Endothelial cell of umbilical vein (primary cell): ENCODE measurements around the gene PACSIN2. TPM values are rescaled to one million over a fixed set of nuclear protein-coding genes. Genes with fewer than 3 reads are reported as not detected.

Experiments
- BruUV-seq: library from RNA; stranded (reverse); fragments of 400-500 nt; replicated peaks from 2 replicates; lab custom pipeline; 2021; lab: Mats Ljungman, UMichigan
- CTCF ChIA-PET: fragments of 300-600, 350-600 bp; sonication (Branson Sonifier 250); formaldehyde crosslinking; loops from one replicate; lab custom pipeline; 2021; ENCODE audit warnings: antibody characterized with exemption, inconsistent platforms; lab: Charles Lee
- POLR2A ChIA-PET: fragments of 300-600, 350-600 bp; sonication (Branson Sonifier 250); formaldehyde crosslinking; loops from one replicate; lab custom pipeline; 2021; ENCODE audit warnings: antibody characterized with exemption, inconsistent platforms; lab: Charles Lee
- DNase-seq: peaks from one replicate; pipeline ENCODE4 v3.0.0-alpha.2; 2011; ENCODE audit warnings: low read depth, low spot score
- FAIRE-seq: peaks from 2 replicates; lab custom pipeline; 2011; peaks lifted over from hg19 to GRCh38; lab: Jason Lieb, UNC
- H2AFZ ChIP-seq: 2 replicates; pipeline ENCODE4 v1.6.0; 2012; ENCODE audit warnings: low read depth, low read length, control low read depth, inconsistent platforms
- H3K27ac ChIP-seq: 2 replicates; pipeline ENCODE4 v1.5.1; 2011; ENCODE audit warnings: low read depth, mild to moderate bottlenecking, control low read depth, low read length, moderate library complexity; ENCODE audit not compliant: insufficient read depth
- H3K27me3 ChIP-seq, 2 experiments: 2 replicates each; pipeline versions ENCODE4 v1.6.0 to v1.6.1; 2011; ENCODE audit warnings: low read length in 2 of 2, mixed read lengths in 1 of 2; ENCODE audit not compliant: control insufficient read depth in 2 of 2, insufficient read depth in 2 of 2
- H3K36me3 ChIP-seq, 2 experiments: 2 replicates in 1 of 2; 3 replicates in 1 of 2; pipeline ENCODE4 v1.5.1; 2011; ENCODE audit warnings: low read length in 2 of 2, mild to moderate bottlenecking in 1 of 2, moderate library complexity in 1 of 2; ENCODE audit not compliant: control insufficient read depth in 2 of 2, insufficient read depth in 2 of 2; ENCODE audit errors: extremely low read depth in 1 of 2
- H3K4me1 ChIP-seq: 3 replicates; pipeline ENCODE4 v1.5.1; 2011; ENCODE audit warnings: mild to moderate bottlenecking, low read length; ENCODE audit not compliant: control insufficient read depth, insufficient read depth; ENCODE audit errors: extremely low read depth
- H3K4me2 ChIP-seq: 2 replicates; pipeline ENCODE4 v1.6.1; 2011; ENCODE audit warnings: low read length, control low read depth, mixed read lengths; ENCODE audit not compliant: insufficient read depth
- H3K4me3 ChIP-seq, 3 experiments: fragments of 200-600 bp in 1 of 3; sonication (generic), shearing (Covaris generic) in 1 of 3; replicated peaks in 1 of 3; 2 replicates each; pipeline ENCODE4 v1.5.1; 2011 to 2016; ENCODE audit warnings: control low read depth in 3 of 3, low read length in 3 of 3, mild to moderate bottlenecking in 2 of 3, inconsistent platforms in 1 of 3, low read depth in 1 of 3, moderate library complexity in 1 of 3; ENCODE audit not compliant: insufficient read depth in 1 of 3
- H3K79me2 ChIP-seq: 2 replicates; pipeline ENCODE4 v1.6.0; 2012; ENCODE audit warnings: low read length, inconsistent platforms; ENCODE audit not compliant: control insufficient read depth, insufficient read depth
- H3K9ac ChIP-seq: replicated peaks from 2 replicates; pipeline ENCODE3; 2011; ENCODE audit warnings: low read length, control low read depth; ENCODE audit not compliant: insufficient read depth; ENCODE audit errors: extremely low read depth
- H3K9me1 ChIP-seq: replicated peaks from 3 replicates; pipeline ENCODE4 v1.6.0; 2011; ENCODE audit warnings: mild to moderate bottlenecking, low read length; ENCODE audit not compliant: control insufficient read depth, insufficient read depth; ENCODE audit errors: extremely low read depth
- H3K9me3 ChIP-seq: replicated peaks from 2 replicates; pipeline ENCODE4 v1.5.1; 2012; ENCODE audit warnings: low read length, inconsistent platforms; ENCODE audit not compliant: control insufficient read depth, insufficient read depth
- H4K20me1 ChIP-seq: replicated peaks from 2 replicates; pipeline ENCODE3; 2011; ENCODE audit warnings: mild to moderate bottlenecking, low read length; ENCODE audit not compliant: control insufficient read depth, insufficient read depth; ENCODE audit errors: extremely low read depth
- EZH2 ChIP-seq: IDR thresholded peaks from 2 replicates; pipeline ENCODE4 v1.6.1; 2012; ENCODE audit warnings: borderline replicate concordance, low read depth, mild to moderate bottlenecking, moderate library complexity, low read length, inconsistent platforms; ENCODE audit not compliant: severe bottlenecking
- FOS ChIP-seq: IDR thresholded peaks from 2 replicates; pipeline ENCODE4 v1.6.1; 2011; ENCODE audit warnings: mild to moderate bottlenecking, low read length, moderate library complexity, borderline replicate concordance; ENCODE audit not compliant: insufficient read depth
- GATA2 ChIP-seq: IDR thresholded peaks from 2 replicates; pipeline ENCODE4 v1.7.0; 2011; ENCODE audit warnings: low read depth, mild to moderate bottlenecking, moderate library complexity, mixed read lengths, low read length; ENCODE audit not compliant: insufficient read length, insufficient read depth
- JUN ChIP-seq: IDR thresholded peaks from 2 replicates; pipeline ENCODE4 v1.6.1; 2011; ENCODE audit warnings: borderline replicate concordance, low read depth; ENCODE audit not compliant: insufficient read length, insufficient read depth
- MYC ChIP-seq: IDR thresholded peaks from one replicate; pipeline ENCODE4 v1.6.1; 2011; ENCODE audit warnings: mild to moderate bottlenecking, low read depth, low read length
- POLR2A ChIP-seq: IDR thresholded peaks from 2 replicates; pipeline ENCODE4 v1.6.1; 2012; ENCODE audit warnings: low read depth, mild to moderate bottlenecking, control low read depth, low read length
- POLR2AphosphoS5 ChIP-seq: IDR thresholded peaks from 2 replicates; pipeline ENCODE4 v1.6.1; 2012; ENCODE audit warnings: low read depth, mild to moderate bottlenecking, control low read depth, low read length, moderate library complexity; ENCODE audit not compliant: insufficient read depth
- dilution Hi-C: fragments of 300-500 bp; cut with MboI; formaldehyde crosslinking; loops from one replicate; pipeline ENCODE4 v1.15.0; 2019; ENCODE audit warnings: low sequenced_read_pairs; ENCODE audit not compliant: extremely low pct_ligation_motif_present
- intact Hi-C: fragments of 100-400 bp; cut with micrococcal nuclease; formaldehyde crosslinking; loops from one replicate; pipeline ENCODE4 v1.10.0; 2022
- polyA plus RNA-seq, 4 experiments: library from polyadenylated mRNA; depleted of rRNA in 3 of 4; stranded (reverse) in 3 of 4; unstranded in 1 of 4; fragments of >200 nt; gene quantifications; 2 replicates each; pipeline versions ENCODE4 v1.2.1 to v1.2.3, GENCODE V29; 2011 to 2012; ENCODE audit warnings: missing spikeins in 1 of 4
- total RNA-seq: library from RNA; stranded (reverse); gene quantifications from 2 replicates; pipeline ENCODE4 v1.2.3, GENCODE V29; 2021
- TF ChIP-seq, protein P1 (sequence below), 2 donors: IDR thresholded peaks; 1 replicate in 1 of 2; 2 replicates in 1 of 2; pipeline ENCODE4 v1.5.1; 2011; ENCODE audit warnings: low read length in 2 of 2, mild to moderate bottlenecking in 2 of 2, moderate library complexity in 2 of 2, control low read depth in 1 of 2, inconsistent platforms in 1 of 2, low read depth in 1 of 2; ENCODE audit not compliant: insufficient read depth in 1 of 2; ENCODE audit errors: extremely low read depth in 1 of 2
- TF ChIP-seq, protein P2 (sequence below): IDR thresholded peaks from 2 replicates; pipeline ENCODE4 v1.6.1; 2011; ENCODE audit not compliant: insufficient read depth, insufficient read length

Gene PACSIN2
- total and polyA plus RNA-seq, 2 donors (not counting 3 experiments of a cell fraction or from before 2014, with no cell fraction given) = 46.2 to 64.5 TPM

DNA sequence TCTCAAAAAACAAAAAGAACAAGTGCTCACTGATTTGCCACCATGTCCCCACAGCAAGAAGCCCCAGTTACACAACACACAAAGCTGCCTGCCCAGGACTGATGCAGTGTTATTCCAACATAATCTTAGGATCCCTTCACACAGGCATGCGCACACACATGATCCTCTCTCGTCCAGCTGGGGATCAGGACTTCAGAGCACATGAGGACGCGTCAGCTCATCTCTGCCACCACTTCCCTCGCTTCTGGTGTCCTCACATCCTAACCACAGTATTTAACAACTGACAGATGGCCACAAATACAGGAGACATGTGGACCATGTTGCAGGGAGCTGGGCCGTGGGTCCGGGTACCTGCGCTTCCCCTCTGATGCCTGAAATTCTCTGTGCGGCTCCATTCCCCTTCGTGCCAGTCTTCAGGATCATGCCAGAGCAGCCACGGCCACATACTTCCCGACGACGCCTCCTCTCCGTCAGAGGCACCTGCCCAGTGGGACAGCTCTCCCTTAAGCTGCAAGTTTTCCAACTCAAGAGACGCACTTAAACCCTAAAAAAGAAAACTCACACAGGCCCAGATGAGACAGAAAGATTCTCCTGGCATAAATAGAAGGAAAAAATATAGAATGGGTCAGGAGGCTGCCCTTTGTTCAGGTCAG is 68.3 kb downstream of the PACSIN2 start:
- Histone ChIP-seq H3K9me3 (no peaks in the 10 kb centered on the region), H3K9ac (no peak overlapping the region), H4K20me1 (no peaks in the 10 kb centered on the region), H3K27ac (peak overlapping the region; percentile 13), H3K36me3 (no peaks in the 10 kb centered on the region), H3K9me1 (no peaks in the 10 kb centered on the region), H3K27me3 (no peaks in the 10 kb centered on the region), H3K4me1 (peaks cover 21% of the 10 kb centered on the region), H3K79me2 (peaks cover 19% of the 10 kb centered on the region), H2AFZ (no peak overlapping the region), H3K4me2 (no peak overlapping the region), H3K4me3 (no peak overlapping the region)
- CTCF ChIA-PET = interaction anchor here (1.4 to 3.9 kb wide), 3 partner anchors 12 to 79 kb away, joined by 3 to 29 read pairs (median 4); no protein-coding TSS in a partner anchor
- no peak for FAIRE-seq
- TF ChIP-seq, protein P1, sequence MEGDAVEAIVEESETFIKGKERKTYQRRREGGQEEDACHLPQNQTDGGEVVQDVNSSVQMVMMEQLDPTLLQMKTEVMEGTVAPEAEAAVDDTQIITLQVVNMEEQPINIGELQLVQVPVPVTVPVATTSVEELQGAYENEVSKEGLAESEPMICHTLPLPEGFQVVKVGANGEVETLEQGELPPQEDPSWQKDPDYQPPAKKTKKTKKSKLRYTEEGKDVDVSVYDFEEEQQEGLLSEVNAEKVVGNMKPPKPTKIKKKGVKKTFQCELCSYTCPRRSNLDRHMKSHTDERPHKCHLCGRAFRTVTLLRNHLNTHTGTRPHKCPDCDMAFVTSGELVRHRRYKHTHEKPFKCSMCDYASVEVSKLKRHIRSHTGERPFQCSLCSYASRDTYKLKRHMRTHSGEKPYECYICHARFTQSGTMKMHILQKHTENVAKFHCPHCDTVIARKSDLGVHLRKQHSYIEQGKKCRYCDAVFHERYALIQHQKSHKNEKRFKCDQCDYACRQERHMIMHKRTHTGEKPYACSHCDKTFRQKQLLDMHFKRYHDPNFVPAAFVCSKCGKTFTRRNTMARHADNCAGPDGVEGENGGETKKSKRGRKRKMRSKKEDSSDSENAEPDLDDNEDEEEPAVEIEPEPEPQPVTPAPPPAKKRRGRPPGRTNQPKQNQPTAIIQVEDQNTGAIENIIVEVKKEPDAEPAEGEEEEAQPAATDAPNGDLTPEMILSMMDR (IDR thresholded peaks at IDR 0.05; ENCODE audit: extremely low read depth in 1 of 2, insufficient read depth in 1 of 2, low read depth in 1 of 2, low read length in 2 of 2) = no peak
- TF ChIP-seq GATA2 = no peak
- no peak for TF ChIP-seq MYC
- no peak for TF ChIP-seq POLR2AphosphoS5
- TF ChIP-seq, protein P2, sequence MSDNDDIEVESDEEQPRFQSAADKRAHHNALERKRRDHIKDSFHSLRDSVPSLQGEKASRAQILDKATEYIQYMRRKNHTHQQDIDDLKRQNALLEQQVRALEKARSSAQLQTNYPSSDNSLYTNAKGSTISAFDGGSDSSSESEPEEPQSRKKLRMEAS = no peak
- no peak for TF ChIP-seq JUN
- no peak for TF ChIP-seq FOS
- TF ChIP-seq EZH2 = no peak
- TF ChIP-seq POLR2A = no peak
- no peak for DNase-seq
- POLR2A ChIA-PET = no interaction called here
- dilution Hi-C loops = no loop called here
- BruUV-seq = no TSS peak
- intact Hi-C loops = no loop called here
